Endothelial cell (in vitro differentiated cells): ENCODE results near the gene HCFC2. TPM values are rescaled to one million over a fixed set of nuclear protein-coding genes. Genes with fewer than 3 reads are reported as not detected.

ENCODE experiments used
- DNase-seq: peaks from one replicate; pipeline ENCODE4 v3.0.0; 2021; ENCODE audit warnings: low spot score
- H3K27ac Mint-ChIP-seq: one replicate; pipeline ENCODE4 v1.8.0; 2021; ENCODE audit warnings: mixed read lengths, inconsistent platforms; ENCODE audit not compliant: unreplicated experiment
- H3K27me3 Mint-ChIP-seq: one replicate; pipeline ENCODE4 v1.8.0; 2021; ENCODE audit warnings: mild to moderate bottlenecking, moderate library complexity, mixed read lengths, inconsistent platforms; ENCODE audit not compliant: unreplicated experiment
- H3K36me3 Mint-ChIP-seq: one replicate; pipeline ENCODE4 v1.8.0; 2021; ENCODE audit warnings: mild to moderate bottlenecking, low read depth, mixed read lengths, inconsistent platforms; ENCODE audit not compliant: unreplicated experiment
- H3K4me1 Mint-ChIP-seq: one replicate; pipeline ENCODE4 v1.8.0; 2021; ENCODE audit warnings: mild to moderate bottlenecking, mixed read lengths, inconsistent platforms; ENCODE audit not compliant: unreplicated experiment
- H3K4me3 Mint-ChIP-seq: one replicate; pipeline ENCODE4 v1.8.0; 2021; ENCODE audit warnings: mild to moderate bottlenecking, mixed read lengths, inconsistent platforms; ENCODE audit not compliant: unreplicated experiment
- H3K9me3 Mint-ChIP-seq: one replicate; pipeline ENCODE4 v1.8.0; 2021; ENCODE audit warnings: mixed read lengths, inconsistent platforms; ENCODE audit not compliant: unreplicated experiment
- total RNA-seq: library from RNA; stranded (reverse); fragmentation: NEBNext Ultra II Directional; extraction: Animal tissue kit (Norgen Biotek cat#: 25700); gene quantifications from one replicate; pipeline ENCODE4 v1.2.1, GENCODE V29; 2021; ENCODE audit not compliant: unreplicated experiment
- TF ChIP-seq, protein P1 (sequence below): fragments of 200-600 bp; sonication (generic); IDR thresholded peaks from one replicate; pipeline ENCODE4 v1.5.0; 2021; ENCODE audit warnings: antibody characterized with exemption; ENCODE audit not compliant: unreplicated experiment

HCFC2 gene
- total RNA-seq, 1 donor from 2014 or later, result 13.3 TPM

DNA sequence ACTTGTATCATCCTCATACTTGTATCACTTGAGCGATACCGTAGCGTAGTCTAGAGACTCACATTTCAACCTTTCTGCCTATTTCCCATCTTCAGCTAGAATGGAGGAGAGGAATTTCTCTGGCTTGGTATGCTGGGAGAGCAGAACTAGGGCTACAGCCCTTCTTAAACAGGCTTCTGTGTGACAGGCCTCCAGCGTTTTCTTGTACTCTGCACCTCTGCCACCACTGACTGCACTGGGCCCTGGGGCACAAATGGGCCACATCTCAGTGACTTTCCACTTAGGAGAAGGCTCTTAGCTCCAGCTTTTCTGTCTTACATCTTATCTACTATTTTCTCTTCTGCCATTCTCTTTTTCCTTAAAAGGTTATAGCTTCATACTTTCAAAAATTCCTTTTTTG, 26.8 kb downstream of the HCFC2 start:
- no peaks in the 10 kb centered on the region for H3K27me3 Mint-ChIP-seq
- H3K4me1 Mint-ChIP-seq, result no peaks in the 10 kb centered on the region
- H3K4me3 Mint-ChIP-seq, result no peak overlapping the region
- peaks cover 5% of the 10 kb centered on the region for H3K36me3 Mint-ChIP-seq
- DNase-seq, result no peak
- no peak overlapping the region for H3K27ac Mint-ChIP-seq
- no peaks in the 10 kb centered on the region for H3K9me3 Mint-ChIP-seq
- TF ChIP-seq, protein P1, sequence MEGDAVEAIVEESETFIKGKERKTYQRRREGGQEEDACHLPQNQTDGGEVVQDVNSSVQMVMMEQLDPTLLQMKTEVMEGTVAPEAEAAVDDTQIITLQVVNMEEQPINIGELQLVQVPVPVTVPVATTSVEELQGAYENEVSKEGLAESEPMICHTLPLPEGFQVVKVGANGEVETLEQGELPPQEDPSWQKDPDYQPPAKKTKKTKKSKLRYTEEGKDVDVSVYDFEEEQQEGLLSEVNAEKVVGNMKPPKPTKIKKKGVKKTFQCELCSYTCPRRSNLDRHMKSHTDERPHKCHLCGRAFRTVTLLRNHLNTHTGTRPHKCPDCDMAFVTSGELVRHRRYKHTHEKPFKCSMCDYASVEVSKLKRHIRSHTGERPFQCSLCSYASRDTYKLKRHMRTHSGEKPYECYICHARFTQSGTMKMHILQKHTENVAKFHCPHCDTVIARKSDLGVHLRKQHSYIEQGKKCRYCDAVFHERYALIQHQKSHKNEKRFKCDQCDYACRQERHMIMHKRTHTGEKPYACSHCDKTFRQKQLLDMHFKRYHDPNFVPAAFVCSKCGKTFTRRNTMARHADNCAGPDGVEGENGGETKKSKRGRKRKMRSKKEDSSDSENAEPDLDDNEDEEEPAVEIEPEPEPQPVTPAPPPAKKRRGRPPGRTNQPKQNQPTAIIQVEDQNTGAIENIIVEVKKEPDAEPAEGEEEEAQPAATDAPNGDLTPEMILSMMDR, result no peak

DNA sequence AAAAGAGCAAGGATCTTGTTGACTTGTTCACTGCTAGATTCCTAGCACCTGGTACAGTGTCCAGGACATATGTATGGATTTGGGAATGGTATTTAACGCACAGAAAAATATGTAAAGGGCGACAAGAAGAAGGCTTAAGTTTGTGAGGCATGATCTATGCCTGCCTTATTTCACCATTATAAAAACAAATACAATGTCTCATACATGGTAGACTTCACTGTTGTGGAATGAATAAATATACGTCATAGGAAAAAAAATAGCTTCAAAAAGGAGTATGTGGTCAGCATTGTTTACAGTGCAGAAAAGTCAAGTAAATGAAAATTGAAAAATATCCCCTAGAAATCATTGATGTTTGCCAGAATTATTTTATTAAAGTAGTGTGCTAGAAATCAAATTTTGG, 30.0 kb downstream of the HCFC2 start:
- H3K4me1 Mint-ChIP-seq, result no peaks in the 10 kb centered on the region
- no peaks in the 10 kb centered on the region for H3K9me3 Mint-ChIP-seq
- TF ChIP-seq, protein P1, result no peak
- no peak overlapping the region for H3K4me3 Mint-ChIP-seq
- no peak overlapping the region for H3K27ac Mint-ChIP-seq
- peaks cover 1% of the 10 kb centered on the region for H3K27me3 Mint-ChIP-seq
- peaks cover 22% of the 10 kb centered on the region for H3K36me3 Mint-ChIP-seq
- no peak for DNase-seq

DNA sequence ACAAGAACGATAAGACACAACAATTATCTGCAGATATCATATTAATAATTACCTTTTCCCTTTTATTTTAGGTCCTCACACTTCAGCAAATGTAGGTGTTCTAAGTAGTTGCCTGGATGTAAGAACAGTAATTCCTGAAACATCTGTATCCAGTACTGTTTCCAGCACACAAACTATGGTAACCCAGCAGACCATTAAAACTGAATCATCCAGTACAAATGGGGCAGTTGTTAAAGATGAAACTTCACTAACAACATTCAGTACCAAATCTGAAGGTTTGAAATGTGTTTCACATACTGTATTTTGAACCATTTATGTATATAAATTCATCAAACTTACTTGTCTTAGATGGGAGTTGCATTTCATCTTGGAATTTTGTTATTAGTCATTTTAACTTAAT, 31.0 kb downstream of the HCFC2 start:
- H3K27me3 Mint-ChIP-seq, result peaks cover 1% of the 10 kb centered on the region
- H3K9me3 Mint-ChIP-seq, result no peaks in the 10 kb centered on the region
- H3K36me3 Mint-ChIP-seq, result peaks cover 17% of the 10 kb centered on the region
- no peaks in the 10 kb centered on the region for H3K4me1 Mint-ChIP-seq
- TF ChIP-seq, protein P1, result no peak
- no peak for DNase-seq
- no peak overlapping the region for H3K27ac Mint-ChIP-seq
- no peak overlapping the region for H3K4me3 Mint-ChIP-seq

DNA sequence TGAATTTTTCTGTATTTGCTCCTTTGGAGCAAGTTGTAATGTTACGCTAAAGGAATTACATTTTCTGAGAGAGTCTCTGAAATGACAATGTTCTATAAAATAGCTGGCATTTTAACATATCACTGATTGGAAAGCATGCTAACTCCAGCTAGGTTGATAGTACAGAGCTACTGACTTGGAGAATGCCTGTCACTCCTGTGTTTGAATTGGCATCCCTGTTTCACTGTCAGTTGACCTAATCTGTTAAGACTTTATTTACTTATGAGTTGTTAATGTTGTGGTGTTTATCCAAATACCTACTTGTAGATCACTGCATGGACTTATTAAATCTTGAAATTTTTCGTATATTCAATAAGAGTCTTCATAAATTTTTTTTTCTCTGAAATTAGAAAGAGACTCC, 33.6 kb downstream of the HCFC2 start:
- H3K9me3 Mint-ChIP-seq, result no peaks in the 10 kb centered on the region
- peaks cover 1% of the 10 kb centered on the region for H3K27me3 Mint-ChIP-seq
- H3K36me3 Mint-ChIP-seq, result peaks cover 21% of the 10 kb centered on the region
- no peak overlapping the region for H3K4me3 Mint-ChIP-seq
- no peak overlapping the region for H3K27ac Mint-ChIP-seq
- no peaks in the 10 kb centered on the region for H3K4me1 Mint-ChIP-seq
- TF ChIP-seq, protein P1, result no peak
- no peak for DNase-seq

DNA sequence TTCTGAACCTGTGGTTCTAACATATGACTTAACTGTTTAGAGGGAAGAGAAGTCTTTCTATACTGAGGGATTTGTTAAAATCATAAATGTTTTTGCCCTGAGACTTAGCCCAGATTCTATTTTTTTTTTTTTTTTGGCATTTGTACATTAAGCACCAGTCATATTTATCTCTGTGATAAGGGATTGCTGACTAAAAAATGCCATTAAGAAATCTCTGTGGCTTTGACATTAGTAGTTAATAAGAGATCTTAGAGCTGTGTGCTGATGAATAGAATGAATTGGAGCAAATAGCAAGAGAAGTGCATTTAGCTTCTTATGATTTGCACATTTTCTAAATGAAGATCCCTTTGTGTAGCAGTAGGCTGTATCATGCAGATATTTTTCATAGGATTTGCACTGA, 41.1 kb downstream of the HCFC2 start:
- no peak overlapping the region for H3K27ac Mint-ChIP-seq
- no peaks in the 10 kb centered on the region for H3K27me3 Mint-ChIP-seq
- H3K36me3 Mint-ChIP-seq, result peaks cover 3% of the 10 kb centered on the region
- H3K4me3 Mint-ChIP-seq, result no peak overlapping the region
- TF ChIP-seq, protein P1, result no peak
- H3K4me1 Mint-ChIP-seq, result no peaks in the 10 kb centered on the region
- no peak for DNase-seq
- no peaks in the 10 kb centered on the region for H3K9me3 Mint-ChIP-seq
